Left cardiac atrium (tissue), 4 donors: ENCODE measurements around the gene SAMHD1. TPM values are rescaled to one million over a fixed set of nuclear protein-coding genes. Genes with fewer than 3 reads are reported as not detected.
A peak's percentile ranks its signal among the peaks of the same experiment; 100 is the strongest.

ENCODE experiments used
- ATAC-seq, 2 donors: fragments of 200-7000 bp; cut with Tn5 transposase; one replicate each; pipeline ENCODE4 v1.9.1; 2020; ENCODE audit warnings: mild to moderate bottlenecking in 2 of 2, moderate library complexity in 2 of 2
- DNase-seq: peaks from one replicate; pipeline ENCODE4 v3.0.0-alpha.2; 2020
- intact Hi-C, 2 donors: fragments of 100-400 bp; cut with DNase I; formaldehyde crosslinking; loops; one replicate each; pipeline versions ENCODE4 v1.14.1 to v1.15.1; 2022 to 2023
- total RNA-seq, 2 donors: library from RNA; stranded (reverse); fragmentation: NEBNext Ultra II Directional; extraction: Animal tissue kit (Norgen Biotek cat#: 25700); gene quantifications; one replicate each; pipeline ENCODE4 v1.2.1, GENCODE V29; 2021
- donor health status: DM: no; HTN: yes; CAD: no.
- donor health status: DM: no; HTN: yes; CAD: no; lungs with severe emphysema.
- donor health status: DM: yes; HTN: yes; CAD: no.
- donor health status: Dilated cardiomyopathy.

SAMHD1 gene
- total RNA-seq, 2 donors from 2014 or later, result 110 to 113 TPM

DNA sequence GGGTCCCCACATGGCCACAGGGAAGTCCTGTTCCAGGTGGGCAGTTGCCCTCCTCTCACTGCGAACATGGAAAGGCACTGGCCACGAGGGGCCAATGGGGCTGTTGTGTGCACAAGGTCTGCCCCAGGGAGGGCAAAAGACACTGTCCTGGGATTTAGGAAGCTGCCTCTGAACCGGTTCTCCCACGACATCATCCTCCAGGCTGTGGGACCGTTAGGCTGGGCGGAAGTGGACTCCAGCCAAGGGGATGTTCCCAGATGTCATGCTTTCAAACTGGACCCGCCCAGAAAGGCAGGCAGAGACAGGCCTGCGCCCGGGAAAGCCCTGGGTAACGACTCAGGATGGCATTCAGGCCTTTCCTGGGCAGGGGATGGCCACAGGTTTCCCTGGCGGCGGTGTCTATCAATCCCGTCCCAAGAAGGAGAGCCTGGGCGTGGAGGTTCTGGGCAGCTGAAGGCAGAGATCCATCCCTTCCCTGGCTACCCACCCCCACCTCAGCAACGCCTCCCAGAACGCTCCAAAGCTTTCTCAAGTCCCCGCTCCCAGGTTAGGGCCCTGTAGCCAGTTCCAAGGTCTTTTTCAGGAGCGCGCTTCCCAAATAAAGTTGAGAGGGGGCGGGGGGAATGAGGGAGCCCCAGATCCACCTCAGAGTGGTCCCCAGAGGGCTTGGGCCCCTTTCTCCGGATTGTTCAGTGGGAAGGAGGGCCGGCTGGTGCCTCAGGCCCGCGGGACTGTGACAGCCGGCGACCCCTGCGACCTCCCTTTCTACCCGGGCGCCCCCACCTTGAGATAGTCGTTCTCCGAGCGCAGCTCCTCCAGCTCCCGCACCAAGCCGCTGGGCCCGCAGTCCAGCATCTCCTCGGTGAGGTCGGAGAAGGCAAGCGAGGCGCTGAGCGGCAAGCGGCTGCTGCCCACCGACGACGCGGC, 89.4 kb downstream of the SAMHD1 start:
- DNase-seq (peak; percentile 91), ATAC-seq (peak; percentile 64 to 70)
- intact Hi-C loops, result loop anchor here (10.0 kb wide), 1 partner anchor 87 kb away; the partner anchor contains the start of gene DSN1 (in 2 of the 2)

DNA sequence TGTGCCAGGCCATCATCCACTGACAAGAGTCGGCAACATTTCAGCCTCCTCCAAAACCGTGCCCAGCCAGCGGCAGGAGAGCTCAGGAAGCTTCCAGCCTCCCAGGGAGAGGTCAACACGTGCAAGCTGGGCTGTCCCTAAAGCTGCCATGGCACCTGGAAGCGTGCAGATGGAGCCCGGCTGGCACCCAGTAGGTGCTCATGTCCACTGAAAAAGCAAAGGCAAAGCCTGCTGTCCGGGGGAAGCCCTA, 90.0 kb downstream of the SAMHD1 start:
- ATAC-seq, result no peak
- no peak for DNase-seq
- intact Hi-C loops, result loop anchor here (10.0 kb wide), 1 partner anchor 87 kb away; the partner anchor contains the start of gene DSN1 (in 2 of the 2)

DNA sequence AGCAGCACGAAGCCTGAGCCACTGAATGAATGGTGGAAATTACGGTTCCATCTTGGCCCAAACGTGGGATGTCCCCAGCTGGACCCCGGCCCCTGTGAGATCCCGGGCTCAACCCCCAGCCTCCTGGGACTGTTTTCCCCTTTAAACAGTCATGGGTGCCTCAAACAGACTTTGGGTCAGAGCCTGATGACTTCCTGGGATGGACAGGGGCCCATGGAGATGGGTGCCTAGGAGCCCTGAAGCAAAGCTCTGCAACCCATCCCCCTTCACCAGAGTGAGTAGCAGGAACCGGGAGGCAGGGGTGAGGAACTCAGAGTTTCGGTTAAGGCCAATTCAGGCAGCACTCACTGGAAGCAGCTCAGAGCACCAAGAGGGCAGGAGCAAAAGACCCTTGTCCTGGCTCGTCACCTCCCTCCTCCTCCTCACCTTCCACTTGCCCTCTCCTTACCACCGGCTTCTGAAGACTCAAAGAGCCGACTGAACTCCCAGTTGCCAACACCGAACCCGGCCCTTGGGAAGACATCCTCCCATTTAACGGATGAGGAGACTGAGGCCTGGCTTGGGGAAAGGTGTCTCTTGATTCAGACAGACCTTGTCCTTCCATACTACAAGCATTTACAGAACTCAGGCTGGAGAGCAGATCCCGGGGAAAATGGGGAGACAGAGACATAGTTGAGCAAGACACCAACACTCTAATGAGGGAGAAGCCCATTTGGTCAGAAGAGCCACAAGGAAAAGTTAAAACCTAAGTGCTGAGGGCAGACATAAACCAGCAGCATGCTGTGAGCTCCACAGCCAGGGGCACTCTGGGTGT, 90.5 kb downstream of the SAMHD1 start:
- no peak for DNase-seq
- intact Hi-C loops, result loop anchor here (10.0 kb wide), 1 partner anchor 86 kb away; the partner anchor contains the start of gene DSN1 (in 2 of the 2)
- ATAC-seq, result no peak

DNA sequence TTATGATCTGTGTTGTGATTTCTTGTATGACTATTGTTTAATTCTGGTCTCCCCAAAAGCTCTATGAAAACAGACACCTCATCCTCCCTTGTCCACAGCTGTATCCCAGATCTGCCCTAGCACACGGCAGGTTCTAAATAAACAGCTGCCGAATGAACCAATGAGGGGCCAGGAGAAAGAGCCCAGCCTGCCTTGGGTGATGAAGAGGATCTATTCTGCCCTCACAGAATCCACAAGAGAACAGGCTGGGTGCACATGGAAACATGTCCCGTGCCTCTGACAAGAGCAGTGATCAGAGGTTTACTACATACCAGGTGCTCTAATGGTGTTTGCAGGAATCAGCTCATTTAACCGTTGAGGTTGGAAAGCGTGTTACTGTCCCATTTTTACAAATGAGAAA, 91.2 kb downstream of the SAMHD1 start:
- DNase-seq (no peak), ATAC-seq (no peak)
- intact Hi-C loops, result loop anchor here (10.0 kb wide), 1 partner anchor 86 kb away; the partner anchor contains the start of gene DSN1 (in 2 of the 2)

DNA sequence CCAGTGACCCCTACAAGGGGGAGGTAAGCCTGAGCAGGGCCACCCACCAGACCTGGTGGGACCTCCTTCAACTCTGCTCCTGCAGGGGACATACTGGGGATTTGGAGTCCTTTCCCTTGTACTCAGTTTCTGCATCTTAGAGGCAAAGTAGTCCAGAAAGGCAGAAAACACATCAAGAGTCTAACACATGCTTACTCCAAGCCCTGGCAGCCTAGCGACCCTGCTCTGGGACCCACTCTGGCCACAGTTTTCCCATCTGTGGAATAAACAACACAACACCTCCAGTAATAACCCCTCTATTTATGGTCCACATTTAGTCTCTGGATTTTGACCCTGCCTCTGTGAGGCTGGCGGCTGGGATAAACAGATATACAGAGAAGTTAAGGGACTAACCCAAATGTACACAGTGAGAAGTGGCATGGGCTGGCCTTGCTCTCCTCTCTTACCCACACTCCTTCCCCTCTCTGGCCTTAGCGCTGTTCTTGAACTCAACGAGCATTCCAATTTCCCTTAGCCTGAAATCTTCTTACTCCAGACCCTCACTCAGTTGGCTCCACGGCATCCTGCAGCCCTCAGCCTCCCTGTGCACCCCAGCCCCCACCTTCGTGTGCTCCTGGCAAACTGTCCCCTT, 91.7 kb downstream of the SAMHD1 start:
- DNase-seq (no peak), ATAC-seq (no peak)
- intact Hi-C loops, result loop anchor here (10.0 kb wide), 1 partner anchor 85 kb away; the partner anchor contains the start of gene DSN1 (in 2 of the 2)

DNA sequence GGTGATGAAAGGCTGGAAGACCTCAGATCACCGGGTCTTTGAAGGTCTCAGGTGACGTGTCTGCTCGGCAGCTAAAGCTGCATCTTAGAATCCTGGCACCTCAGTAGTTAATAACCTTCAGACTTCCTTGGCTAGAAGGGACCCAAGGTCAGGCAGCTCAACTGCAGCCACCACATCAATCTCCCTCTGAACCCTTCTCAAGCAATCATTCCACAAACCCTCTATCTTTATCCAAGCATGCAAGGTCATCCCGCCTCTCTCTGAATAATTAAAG, 92.3 kb downstream of the SAMHD1 start:
- intact Hi-C loops, result no loop called here
- DNase-seq (no peak), ATAC-seq (no peak)

DNA sequence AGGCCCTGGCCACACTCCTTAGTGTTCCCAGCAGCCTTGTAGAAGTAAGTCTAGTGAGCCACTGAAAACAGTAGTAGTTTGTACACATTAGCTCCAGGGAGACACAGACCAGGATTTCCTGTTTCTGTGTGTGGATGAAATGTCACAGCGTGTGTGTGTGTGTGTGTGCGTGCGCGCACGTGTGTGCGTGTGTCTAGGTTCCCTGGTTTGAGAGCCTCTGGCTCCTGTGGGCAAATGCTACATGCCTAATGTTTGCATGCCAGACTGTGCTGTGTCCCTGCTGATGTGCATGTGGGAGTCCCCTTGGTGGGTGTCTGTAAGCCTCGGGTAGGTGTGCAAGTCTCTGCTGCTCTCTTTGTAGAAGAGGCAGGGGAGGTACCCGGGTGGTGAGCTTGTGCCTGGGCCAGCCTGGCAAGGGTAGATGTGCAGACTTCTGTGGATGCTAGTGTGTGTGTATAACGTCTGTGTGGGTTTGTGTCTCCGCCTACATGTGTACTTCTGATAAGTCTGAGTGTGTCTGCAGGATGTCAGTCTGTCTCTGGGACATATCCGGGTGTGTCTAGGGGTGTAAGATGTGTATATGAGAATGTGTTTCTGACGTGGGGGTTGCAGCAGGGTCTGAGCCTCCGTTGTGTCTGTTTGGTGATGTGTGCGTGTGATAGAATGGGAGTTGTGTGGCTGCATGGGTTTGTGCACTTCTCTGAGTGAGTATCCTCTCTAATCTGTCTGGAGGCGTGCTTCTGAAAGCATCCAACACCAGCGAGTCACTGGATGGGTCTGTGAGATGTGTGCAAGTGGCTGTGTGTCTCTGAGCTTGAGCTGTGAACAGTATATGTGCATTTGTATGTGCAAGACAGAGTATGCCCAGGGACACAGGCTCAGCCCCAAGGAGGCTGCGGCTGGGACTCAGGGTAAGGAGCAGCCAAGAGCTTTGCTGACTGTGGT, 94.5 kb downstream of the SAMHD1 start:
- DNase-seq (no peak), ATAC-seq (peak in 1 of 2 donors; percentile 13)
- intact Hi-C loops, result no loop called here

DNA sequence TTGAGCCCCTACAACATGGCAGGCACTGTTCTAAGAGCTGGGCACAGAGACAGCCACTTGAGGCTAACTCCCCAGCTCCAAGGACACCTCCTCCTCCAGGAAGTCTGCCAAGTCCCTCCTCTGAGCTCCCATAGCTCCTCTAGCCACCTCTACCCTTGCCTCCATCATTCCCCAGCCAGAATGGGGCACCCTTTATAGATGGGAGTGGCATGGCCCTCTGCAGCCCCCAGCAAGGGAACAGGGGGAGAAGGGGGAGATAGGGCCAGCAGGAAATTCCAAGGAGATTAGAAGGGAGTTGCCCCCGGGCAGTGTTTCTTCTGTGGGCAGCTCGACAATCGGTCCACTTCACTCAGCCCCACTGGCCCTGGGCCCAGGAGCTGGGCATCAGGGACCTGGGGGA, 95.3 kb downstream of the SAMHD1 start:
- ATAC-seq (peak; percentile 18 to 20), DNase-seq (peak; percentile 63)
- intact Hi-C loops, result no loop called here

DNA sequence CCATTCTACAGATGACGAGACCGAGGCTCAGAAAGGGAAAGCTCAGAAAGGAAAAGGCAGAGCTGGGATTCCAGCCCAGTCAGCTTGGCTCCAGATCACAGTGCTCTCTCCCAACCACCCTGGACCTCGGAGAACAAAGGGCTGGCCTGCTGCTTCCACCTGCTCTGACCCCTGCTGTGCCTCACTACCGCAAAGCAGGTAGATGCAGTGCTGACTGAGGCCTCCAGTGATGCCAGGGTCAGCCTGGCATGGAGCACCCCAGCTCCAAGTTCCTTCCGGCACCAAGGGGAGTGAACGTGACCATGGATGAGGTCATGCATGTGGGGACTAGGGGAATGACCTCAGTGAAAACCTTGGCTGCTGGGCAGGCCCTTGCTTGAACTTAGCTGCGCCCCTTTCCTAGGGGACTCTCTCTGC, 96.3 kb downstream of the SAMHD1 start:
- intact Hi-C loops, result no loop called here
- ATAC-seq (peak in 1 of 2 donors; percentile 12), DNase-seq (no peak)

DNA sequence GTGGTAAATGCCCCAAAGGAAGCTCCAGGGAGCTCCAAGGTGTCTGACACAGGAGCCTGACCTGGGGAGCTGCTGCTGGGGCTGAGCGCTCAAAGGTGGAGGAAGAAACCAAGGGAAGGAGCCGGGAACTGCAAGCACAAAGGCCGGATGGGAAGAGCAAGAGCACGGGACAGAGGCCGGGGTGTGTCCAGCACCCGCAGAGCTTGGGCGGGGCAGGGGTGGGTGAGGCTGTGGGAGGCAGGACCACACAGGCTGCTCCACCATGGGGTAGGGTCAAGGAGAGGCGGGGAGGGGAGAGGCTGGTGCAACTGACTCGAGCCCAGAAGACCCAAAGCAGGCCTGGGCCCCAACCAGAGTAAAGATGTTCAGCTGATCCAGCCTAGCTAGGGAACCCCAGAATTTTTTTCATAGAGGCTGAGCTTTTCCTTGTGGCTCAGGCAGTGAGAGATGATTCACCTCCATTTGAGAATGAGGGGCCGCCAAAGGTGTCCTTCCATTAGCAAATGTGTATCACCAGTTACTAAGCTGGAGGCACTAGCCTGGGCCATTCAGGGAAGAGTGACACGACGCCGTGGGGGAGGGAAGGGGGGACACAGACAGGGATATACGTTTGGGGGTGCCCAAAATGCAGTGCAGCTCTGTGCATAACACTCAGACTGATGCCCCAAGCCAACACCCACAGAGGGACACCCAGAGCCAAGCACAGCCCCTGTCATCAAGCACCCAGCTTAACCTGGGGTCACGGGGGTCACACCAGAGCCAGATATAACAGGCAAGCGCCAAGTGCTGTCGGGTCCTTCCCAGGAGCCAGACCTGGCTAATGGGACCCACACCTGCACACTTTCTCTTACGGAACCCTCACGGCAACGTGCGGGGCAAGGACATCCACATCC, 96.9 kb downstream of the SAMHD1 start:
- ATAC-seq (peak in 1 of 2 donors; percentile 23), DNase-seq (no peak)
- intact Hi-C loops, result no loop called here

DNA sequence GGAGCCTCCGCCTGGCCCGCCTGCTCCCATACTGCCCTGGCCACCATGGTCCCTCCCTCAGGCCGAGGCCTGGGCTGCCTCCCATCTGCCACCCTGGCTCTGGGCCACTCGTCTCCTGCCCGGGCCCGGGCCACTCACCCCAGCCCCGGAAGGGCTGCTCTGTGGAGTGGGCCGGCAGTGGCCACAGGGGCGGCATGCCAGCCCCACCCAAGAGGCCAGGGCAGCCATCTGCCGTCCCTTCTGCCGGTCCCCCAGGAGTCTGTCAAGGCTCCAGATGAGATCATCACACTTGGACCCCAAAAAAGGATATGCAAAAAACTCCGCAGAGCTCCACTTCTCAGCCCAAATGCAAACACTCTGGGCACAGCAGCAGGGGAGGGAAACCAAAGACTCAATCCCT, 99.3 kb downstream of the SAMHD1 start:
- no peak for DNase-seq
- intact Hi-C loops, result no loop called here
- peak; percentile 26 to 43 for ATAC-seq

DNA sequence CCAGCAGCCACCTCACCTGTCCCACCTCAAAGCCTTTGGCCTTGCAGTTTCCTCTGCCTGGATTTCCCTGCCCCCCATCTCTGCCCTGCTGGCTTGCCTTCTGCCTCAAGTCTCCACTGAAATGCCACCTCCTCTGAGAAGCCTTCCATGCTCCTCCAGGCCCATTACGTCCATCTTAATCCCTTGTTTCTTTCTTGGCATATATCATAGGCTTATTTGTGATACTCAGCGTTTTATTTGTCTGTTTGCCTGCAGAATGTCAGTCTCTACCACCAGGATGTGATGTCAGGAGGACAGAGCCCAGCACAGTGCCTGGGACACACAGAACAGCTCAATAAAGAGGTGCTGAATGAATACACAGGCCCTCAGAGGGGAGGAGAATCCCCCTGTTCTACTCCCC, 100.0 kb downstream of the SAMHD1 start:
- intact Hi-C loops, result no loop called here
- ATAC-seq, result no peak
- DNase-seq, result no peak

DNA sequence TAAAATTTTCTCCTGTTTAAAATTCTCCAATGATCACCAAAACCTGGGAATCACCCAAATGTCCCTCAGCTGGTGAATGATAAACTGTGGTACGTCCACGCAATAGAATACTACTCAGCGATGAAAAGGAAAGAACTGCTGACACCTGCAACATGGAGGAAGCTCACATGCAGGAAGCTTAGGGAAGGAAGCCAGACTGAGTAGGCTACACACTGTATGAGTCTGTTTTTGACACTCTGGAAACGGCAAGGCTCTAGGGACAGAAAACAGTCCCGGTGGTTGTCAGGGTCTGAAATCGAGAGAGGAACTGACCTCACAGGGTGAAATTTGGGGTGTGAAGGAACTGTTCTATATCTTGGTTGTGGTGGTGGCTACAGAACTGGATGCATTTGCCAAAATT, 100.7 kb downstream of the SAMHD1 start:
- intact Hi-C loops, result no loop called here
- ATAC-seq (no peak), DNase-seq (no peak)

DNA sequence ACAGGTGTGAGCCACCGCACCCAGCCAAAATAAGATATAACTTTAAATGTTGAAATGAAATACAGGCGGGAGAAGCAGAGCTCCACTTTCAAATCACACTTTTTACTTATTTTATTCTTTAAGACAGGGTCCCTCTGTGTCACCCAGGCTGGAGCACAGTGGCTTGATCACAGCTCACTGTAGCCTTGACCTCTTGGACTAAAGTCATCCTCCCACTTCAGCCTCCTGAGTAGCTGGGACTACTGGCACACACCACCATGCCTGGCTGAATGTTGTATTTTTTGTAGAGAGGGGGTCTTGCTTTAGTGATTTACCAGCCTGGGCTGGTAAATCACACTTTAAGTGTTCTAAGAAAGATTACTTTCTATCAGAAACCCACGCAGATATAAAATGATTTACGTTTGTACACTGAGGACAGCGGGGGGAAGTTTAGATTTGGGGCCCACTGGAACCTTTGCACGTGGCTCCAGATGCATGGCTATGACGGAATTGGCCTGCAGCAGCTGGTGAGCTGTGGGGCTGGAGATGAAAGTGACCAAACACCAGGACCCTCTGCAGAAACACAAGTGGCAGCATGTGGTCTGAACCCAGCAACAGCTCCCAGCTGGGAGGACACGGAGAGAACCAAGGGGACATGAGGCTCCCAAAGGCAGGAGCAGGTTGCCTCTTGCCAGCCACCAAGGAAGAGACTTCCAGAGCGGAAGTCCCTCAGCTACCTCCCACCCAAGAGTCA, 102.0 kb downstream of the SAMHD1 start:
- intact Hi-C loops, result no loop called here
- DNase-seq (no peak), ATAC-seq (no peak)

DNA sequence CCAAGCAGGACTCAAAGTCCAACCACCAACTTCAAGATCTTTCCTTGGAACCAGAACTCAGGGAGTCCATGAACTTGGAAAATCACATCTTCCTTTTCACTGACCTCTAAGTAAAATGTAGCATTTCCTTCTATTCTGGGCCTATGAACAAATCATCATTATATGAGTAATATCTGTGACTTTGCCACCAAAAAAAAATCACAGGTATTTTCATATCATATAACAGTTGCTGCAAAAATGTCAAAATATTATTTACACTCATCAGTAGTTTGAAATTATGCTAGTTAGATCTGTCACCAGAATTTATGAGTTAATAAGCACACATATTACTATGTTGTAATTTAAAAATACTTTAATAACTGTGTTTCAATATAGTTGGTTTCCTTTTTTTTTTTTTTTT, 102.8 kb downstream of the SAMHD1 start:
- ATAC-seq (no peak), DNase-seq (no peak)
- intact Hi-C loops, result no loop called here

DNA sequence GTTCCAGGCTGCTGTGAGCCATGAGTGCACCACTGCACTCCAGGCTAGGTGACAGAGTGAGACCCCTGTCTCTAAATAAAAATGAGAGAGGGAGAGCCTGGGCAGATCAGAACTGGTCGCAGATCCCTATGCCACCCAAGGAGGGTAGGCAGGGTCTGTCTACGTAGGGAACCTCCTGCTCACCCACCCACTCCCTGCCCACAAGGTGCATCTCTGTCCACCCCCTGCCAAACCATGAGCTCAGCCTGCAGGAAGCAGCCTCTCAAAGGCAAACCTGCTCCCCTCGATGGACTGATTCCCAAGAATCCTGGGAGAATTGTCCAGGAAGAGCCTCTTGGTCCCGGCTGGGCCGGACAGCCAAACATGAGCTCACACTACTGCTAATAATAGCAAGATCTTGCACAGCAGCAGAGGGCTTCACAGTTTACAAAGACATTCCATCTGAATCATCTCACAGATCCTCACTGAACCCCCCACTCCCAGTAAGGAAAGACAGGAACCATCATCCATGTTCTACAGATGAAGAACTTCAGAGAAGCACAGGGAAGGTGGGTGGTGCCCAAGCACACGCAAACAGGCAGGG, 103.3 kb downstream of the SAMHD1 start:
- DNase-seq (peak; percentile 63), ATAC-seq (peak; percentile 45 to 58)
- intact Hi-C loops, result no loop called here

DNA sequence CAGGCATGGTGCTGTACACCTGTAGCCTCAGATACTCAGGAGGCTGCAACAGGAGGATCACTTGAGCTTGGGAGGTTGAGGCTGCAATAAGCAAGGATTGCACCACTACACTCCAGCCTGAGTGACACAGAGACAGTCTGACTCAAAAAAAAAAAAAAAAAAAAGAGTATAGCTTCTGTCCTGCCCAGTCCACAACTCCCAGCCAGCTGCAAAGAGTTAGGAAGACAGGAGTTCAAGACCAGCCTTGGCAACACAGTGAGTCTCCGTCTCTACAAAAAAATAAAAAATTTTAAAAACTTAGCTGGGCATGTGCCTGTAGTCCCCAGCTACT, 103.8 kb downstream of the SAMHD1 start:
- intact Hi-C loops, result no loop called here
- ATAC-seq, result no peak
- DNase-seq, result no peak
